Stimulated activated CD4-positive, alpha-beta T cell treated with anti-CD3 and anti-CD28 coated beads, Interleukin-4, amount 100 ng/mL, for 4 hours (primary cell): ENCODE measurements around the gene GMCL2.
"Not testable (repeated sequence)": the region's sequence is repeated elsewhere in the genome, so short reads cannot be mapped to it uniquely, and the experiment has no call there.

ENCODE experiments used
- DNase-seq, 2 experiments: peaks; one replicate each; pipeline ENCODE4 v3.0.0-alpha.2; 2020

The GMCL2 gene, protein sequence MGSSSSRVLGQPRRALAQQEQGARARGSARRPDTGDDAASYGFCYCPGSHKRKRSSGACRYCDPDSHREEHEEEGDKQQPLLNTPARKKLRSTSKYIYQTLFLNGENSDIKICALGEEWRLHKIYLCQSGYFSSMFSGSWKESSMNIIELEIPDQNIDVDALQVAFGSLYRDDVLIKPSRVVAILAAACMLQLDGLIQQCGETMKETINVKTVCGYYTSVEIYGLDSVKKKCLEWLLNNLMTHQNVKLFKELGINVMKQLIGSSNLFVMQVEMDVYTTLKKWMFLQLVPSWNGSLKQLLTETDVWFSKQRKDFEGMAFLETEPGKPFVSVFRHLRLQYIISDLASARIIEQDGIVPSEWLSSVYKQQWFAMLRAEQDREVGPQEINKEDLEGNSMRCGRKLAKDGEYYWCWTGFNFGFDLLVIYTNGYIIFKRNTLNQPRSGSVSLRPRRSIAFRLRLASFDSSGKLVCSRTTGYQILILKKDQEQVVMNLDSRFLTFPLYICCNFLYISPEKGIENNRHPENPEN

DNA sequence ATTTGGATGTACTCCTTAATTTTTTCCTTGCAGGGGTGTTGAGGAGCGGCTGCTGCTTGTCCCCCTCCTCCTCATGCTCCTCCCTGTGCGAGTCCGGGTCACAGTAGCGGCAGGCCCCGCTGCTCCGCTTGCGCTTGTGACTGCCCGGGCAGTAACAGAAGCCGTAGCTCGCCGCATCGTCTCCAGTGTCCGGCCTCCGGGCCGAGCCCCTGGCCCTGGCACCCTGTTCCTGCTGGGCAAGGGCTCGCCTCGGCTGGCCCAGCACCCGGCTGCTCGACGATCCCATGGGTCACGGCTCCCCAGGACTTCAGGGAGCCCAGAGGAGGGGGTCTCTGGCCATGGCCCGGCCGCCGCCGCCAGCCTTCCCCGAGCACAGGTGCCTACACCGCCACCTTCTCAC, at the start of gene GMCL2:
GMCL2 (minus strand) TSS at position 358 of the 400 bp plus-strand sequence; CDS start at position 286, 72 bp downstream.
- no peak for DNase-seq

GRCh38 chr5:178236679-178237078, 49.5 kb upstream of the GMCL2 start:
- DNase-seq, result no peak

DNA sequence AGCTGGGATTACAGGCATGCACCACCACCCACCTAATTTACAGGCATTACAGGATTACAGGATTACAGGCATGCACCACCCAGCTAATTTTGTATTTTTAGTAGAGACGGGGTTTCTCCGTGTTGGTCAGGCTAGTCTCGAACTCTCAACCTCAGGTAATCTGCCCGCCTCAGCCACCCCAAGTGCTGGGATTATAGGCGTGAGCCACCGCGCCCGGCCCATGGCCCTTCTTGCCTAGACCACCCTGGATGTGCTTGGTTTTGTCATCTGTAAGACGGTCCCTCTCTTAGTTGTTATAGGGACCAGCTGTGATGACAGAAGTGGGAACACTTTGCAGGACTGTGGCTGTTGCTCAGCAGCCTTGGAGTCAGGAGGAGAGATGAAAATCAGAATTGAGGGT, 49.0 kb upstream of the GMCL2 start:
- no peak for DNase-seq

- no peak for DNase-seq
Measured at GRCh38 chr5:178235588-178235974, 48.4 kb upstream of the GMCL2 start.

- peak; percentile 62 to 71 for DNase-seq
Measured at GRCh38 chr5:178234750-178235587, 47.8 kb upstream of the GMCL2 start.

DNA sequence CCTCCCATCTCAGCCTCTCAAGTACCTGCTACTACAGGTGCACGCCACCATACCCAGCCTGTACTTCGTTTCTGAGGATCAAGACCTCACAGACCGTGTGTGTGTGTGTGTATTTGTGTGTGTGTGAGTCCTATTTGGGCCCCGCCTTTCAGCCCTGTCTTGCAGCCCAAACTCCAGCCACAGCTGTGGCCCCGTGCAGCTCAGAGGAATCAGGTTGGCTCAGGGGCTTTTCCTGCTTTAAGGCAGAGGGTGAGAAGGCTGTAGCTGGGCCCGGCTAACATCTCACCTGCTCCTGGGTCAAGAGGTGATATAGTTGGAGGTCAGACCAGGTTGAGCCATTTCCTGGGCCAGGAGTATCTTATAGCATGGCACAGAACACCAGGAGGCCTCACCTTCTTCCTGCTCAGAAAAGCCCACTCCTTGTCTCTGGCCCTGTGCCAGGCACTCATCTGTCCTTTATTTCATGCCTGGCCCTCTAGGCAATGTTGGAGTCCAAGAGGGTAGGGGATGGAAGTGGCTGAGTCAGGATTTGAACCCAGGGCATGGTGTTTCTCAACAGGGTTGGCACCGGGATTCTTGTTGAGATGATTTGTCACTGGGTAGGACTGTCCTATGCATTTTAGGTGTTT, 47.1 kb upstream of the GMCL2 start:
- DNase-seq, result no peak

- DNase-seq, result no peak
Measured at GRCh38 chr5:178232920-178233429, 45.8 kb upstream of the GMCL2 start.

- DNase-seq, result peak; percentile 64 to 70
Measured at GRCh38 chr5:178232124-178232919, 45.2 kb upstream of the GMCL2 start, which contains the start of gene PHYKPL. PHYKPL (minus strand) TSS chr5:178232802; CDS start chr5:178232550, 252 bp downstream.

DNA sequence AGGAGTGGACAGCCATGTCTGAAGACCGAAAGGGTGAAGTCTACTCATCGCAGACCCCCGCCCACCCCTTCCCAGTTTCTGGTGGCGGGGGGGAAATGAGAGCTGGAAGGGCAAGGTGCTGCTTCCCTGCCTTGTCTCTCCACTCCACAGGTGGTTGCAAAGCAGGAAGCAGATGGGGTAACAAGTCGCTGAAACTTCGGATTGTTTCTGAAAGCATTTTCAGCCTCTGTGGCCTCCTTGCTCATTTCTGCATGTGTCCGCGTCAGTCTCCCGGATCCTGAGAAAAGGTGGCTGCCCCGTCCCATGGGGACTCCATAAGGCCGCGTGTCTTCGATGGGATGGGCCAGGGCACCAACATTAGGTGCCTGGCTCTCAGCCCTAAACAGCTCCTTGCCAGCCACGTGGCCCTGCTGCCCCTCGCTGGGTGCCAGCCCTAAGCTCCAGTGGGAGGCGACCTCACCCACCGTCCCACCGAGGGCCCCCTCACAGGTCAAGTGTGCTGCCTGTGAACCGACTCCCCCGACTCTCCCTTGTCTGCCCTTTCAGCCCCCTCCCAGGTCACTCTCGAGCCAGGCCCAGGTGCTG, 44.5 kb upstream of the GMCL2 start:
- no peak for DNase-seq

DNA sequence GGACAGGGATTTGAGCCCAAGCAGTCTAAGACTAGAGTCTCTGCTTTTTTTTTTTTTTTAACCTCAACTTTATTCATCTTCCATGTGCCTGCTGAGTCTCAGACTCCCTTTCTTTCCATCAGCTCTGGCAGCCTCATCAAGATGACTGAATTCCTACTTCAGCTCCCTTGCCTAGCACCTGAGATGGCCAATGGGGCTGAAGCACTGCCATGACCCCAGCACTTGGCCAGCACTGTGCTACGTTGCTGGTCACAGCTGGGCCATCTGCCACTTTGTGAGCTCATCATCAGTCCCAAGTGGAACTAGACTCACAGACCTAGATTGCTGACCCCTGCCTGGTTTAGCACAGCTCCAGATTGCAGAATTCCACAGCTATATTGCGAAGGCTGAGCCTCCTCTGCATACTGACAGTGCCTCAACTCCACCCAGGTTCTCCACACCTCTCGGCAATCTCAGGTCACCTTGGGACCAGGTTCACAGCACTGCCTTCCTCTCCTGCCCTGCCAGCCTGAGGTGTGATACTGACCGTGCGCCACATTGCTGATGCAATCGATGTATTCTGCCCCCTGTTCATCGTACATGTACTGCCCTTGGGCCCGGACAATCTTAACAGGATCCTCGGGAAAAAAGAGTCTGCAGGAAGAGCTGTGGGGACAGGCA, 43.8 kb upstream of the GMCL2 start:
- DNase-seq, result no peak

GRCh38 chr5:178229861-178230260, 42.7 kb upstream of the GMCL2 start:
- no peak for DNase-seq

DNA sequence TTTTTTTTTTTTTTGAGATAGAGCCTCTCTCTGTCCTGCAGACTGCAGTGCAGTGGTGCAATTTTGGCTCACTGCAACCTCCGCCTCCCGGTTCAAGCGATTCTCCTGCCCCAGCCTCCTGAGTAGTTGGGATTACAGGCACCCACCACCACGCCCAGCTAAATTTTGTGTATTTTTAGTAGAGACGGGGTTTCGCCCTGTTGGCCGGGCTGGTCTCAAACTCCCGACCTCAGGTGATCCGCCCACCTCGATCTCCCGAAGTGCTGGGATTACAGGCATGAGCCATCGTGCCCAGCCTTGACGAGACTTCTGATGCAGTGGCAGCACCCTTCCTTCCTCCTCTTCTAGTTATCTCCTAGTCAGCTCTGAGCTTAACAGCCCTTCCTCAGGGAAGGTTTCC, 41.9 kb upstream of the GMCL2 start:
- not testable (repeated sequence) for DNase-seq

DNA sequence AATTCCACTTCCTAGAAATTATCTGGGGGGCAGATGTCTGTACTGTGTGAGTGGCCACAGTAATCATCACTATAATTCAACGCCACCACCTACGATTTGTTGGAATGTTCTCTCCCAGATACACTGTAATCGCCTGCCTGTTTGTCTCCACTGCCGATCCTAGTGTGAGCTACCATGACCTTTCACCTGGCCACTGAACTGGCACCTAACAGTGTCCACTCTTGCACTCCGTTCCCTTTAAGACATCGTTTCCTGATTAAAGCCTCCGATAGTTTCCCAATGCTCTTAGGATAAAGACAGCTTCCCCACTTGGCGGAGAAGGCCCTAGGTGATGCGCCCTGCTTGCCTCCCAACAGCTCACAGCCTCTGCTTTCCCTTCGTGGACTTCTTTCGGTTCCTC, 41.4 kb upstream of the GMCL2 start:
- DNase-seq, result no peak

DNA sequence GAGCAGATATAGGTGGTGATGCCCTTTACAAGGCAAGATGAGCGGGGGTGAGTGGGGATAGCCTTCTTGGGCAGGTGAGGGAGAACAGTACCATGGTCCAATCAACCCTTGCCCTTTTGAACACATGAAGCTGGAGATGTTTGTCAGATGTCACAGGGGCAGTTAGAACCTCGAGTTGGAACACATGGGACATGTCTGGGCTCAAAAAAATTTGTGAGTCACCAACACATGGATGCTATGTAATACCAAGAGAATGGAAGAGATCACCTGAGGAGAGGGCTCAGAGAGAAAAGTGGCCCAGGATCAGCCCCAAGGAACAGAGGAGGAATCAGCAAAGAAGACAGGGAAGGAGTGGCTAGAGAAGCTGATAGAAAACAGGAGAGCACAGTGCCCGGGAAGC, 40.8 kb upstream of the GMCL2 start:
- DNase-seq, result no peak

- no peak for DNase-seq
Measured at GRCh38 chr5:178227138-178227659, 40.0 kb upstream of the GMCL2 start.

DNA sequence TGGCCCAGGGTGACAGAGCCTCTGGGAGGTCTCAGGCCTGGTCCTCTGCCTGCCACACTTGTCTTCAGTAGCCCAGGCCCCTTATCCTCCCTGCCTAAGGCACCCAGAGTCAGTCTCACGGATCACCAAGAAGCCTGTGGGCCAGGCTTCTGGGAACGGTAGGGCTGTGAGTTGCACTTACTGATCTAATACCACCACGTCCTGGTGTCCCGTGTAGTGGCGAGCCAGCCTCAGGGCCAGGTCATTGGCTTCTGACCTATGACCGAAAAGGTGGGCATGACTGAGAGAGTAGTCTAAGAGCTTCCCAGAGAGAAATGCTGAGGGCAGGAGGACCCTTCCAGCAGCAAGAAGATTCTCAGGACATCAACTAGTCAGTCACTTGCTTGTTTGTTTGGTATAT, 38.0 kb upstream of the GMCL2 start:
- no peak for DNase-seq

- no peak for DNase-seq
Measured at GRCh38 chr5:178224403-178224802, 37.2 kb upstream of the GMCL2 start.

- DNase-seq, result no peak
Measured at GRCh38 chr5:178223828-178224335, 36.7 kb upstream of the GMCL2 start.

DNA sequence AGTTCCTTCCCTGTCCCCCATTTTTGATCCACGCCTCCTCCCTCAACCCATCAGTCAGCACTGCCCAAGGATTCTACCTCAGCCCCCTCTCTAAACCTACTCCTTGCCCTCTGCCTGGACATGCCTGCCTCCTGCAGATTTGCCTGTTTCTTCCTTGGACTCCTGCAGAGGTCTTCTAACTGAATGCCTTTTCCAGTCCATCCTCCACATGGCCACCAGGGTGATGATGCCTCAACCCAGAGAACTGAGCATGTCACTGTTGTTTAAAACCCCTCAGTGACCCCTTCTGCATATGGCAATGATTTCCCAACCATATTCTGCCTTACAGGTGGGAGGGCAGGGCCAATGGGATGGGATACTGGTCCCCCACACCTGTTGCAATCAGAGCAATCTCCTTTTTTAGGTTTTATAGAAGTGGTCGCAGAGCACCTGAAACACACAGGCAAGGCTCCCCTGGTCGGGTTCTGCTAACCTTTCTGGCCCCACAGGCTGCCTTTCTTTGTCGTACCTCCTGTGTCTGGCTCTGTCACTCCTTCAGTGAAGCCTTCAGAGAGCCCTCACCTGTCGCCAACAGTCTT, 36.1 kb upstream of the GMCL2 start:
- DNase-seq, result no peak

DNA sequence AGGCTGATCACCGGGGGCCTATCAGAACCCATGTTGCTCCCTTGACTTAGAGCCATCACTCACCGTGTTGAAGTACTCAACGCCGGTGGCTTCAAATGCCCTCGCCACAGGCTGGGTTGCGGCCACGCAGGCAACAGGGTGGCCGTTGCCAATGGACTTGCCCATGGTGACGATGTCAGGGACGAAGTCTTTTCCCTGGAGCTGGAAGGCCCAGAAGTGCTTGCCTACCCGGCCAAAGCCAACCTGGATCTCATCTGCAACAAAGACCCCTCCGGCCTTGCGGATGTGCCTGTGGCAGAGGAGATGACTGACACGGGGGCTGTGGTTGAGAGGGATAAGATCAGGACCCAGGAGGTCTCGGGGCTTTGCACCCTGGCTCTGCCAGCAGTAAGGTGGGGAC, 35.1 kb upstream of the GMCL2 start:
- DNase-seq, result no peak
